ENCODE measurements around the gene MFN2. TPM values are rescaled to one million over a fixed set of nuclear protein-coding genes. Genes with fewer than 3 reads are reported as not detected.

Gene MFN2
- total and polyA plus RNA-seq, 2 of the 8 experiments (the other 6 are each of a cell fraction or from before 2014, with no cell fraction given) = 34.0 to 62.5 TPM

GRCh38 chr1:12059226-12059625 lies 79.0 kb downstream of the MFN2 start:
- H2BK120ac ChIP-seq (replicated peaks; ENCODE audit: low read depth, low read length) = no peak overlapping the region
- 0 out of 2 replicates have a peak overlapping the region, but pooled peaks have one; percentile 23 for H2BK12ac ChIP-seq (ENCODE audit: low read depth, low read length)
- CTCF ChIA-PET (ENCODE audit: partially characterized antibody) = interaction anchor here (0.8 to 1.3 kb wide), 2 partner anchors 10 to 65 kb away, joined by 3 to 4 read pairs; no protein-coding TSS in a partner anchor
- no peak overlapping the region for H2BK5ac ChIP-seq (ENCODE audit: low read depth, low read length)
- no peak overlapping the region for H2BK20ac ChIP-seq (ENCODE audit: low read length)
- no peak overlapping the region for H3K18ac ChIP-seq (ENCODE audit: extremely low read depth, low read length)
- FAIRE-seq (no peak), DNase-seq (ENCODE audit: low read depth in 1 of 2, low spot score in 2 of 2) (no peak)
- no peak overlapping the region for H3K4me2 ChIP-seq (ENCODE audit: insufficient read depth in 1 of 2, low read depth in 2 of 2, low read length in 2 of 2)
- H3K4me1 ChIP-seq (replicated peaks in 1 of 4; ENCODE audit: control insufficient read depth in 3 of 4, insufficient read depth in 4 of 4, low read length in 3 of 4) = peaks cover 0 to 15% (median 9%) of the 10 kb centered on the region in 4 experiments; a peak in 6 of 7 replicates
- peaks cover 10% of the 10 kb centered on the region; the same call in 1 of the 2 replicates for H3K23me2 ChIP-seq (ENCODE audit: low read depth, low read length)
- peaks cover 0 to 16% (median 11%) of the 10 kb centered on the region in 4 experiments; a peak in 6 of 7 replicates for H3K27me3 ChIP-seq (replicated peaks in 1 of 4; ENCODE audit: control insufficient read depth in 3 of 4, extremely low read depth in 1 of 4, insufficient read depth in 3 of 4, low read length in 3 of 4)
- H4K91ac ChIP-seq (replicated peaks; ENCODE audit: insufficient read length, low read length) = no peak overlapping the region
- H3K79me2 ChIP-seq (ENCODE audit: control insufficient read depth in 1 of 2, insufficient read depth in 2 of 2, low read length in 2 of 2) = peaks cover 0 to 8% of the 10 kb centered on the region in 2 experiments; a peak in 2 of 4 replicates
- no peak overlapping the region for H3K27ac ChIP-seq (ENCODE audit: low read depth, low read length)
- no peaks in the 10 kb centered on the region for H4K20me1 ChIP-seq (replicated peaks in 1 of 2; ENCODE audit: control insufficient read depth in 1 of 2, insufficient read depth in 2 of 2, low read length in 2 of 2)
- no peak overlapping the region for H2AFZ ChIP-seq (ENCODE audit: low read length)
- no peaks in the 10 kb centered on the region for H3K9me3 ChIP-seq (ENCODE audit: insufficient read depth in 2 of 2, low read depth in 1 of 2, low read length in 1 of 2)
- no peak overlapping the region for H2AK5ac ChIP-seq (ENCODE audit: low read depth, low read length)
- no peaks in the 10 kb centered on the region for H3K79me1 ChIP-seq (ENCODE audit: low read depth, low read length)
- H3K14ac ChIP-seq (ENCODE audit: insufficient read length) = no peak overlapping the region
- H4K5ac ChIP-seq (ENCODE audit: insufficient read length, low read depth, low read length) = no peak overlapping the region
- WGBS, 2 experiments (ENCODE audit: extremely low coverage in 1 of 2, insufficient coverage in 1 of 2, insufficient read length in 1 of 2, insufficient replicate concordance in 2 of 2, low coverage in 1 of 2, low lambda C conversion rate in 2 of 2, missing lambda C conversion rate in 1 of 2) = 78% methylated on average over 3 of the region's 3 CpGs; no CpG with 5 or more reads in 1 of the 2 experiments
- H3K36me3 ChIP-seq (ENCODE audit: control insufficient read depth in 2 of 4, insufficient read depth in 4 of 4, low read length in 3 of 4) = no peaks in the 10 kb centered on the region
- H3K4ac ChIP-seq (replicated peaks; ENCODE audit: insufficient read length, low read depth, low read length) = no peak overlapping the region
- H2BK15ac ChIP-seq (ENCODE audit: low read length) = no peak overlapping the region
- H3K23ac ChIP-seq (ENCODE audit: insufficient read length) = no peak overlapping the region
- H3K56ac ChIP-seq (replicated peaks; ENCODE audit: insufficient read length, low read depth, low read length) = no peak overlapping the region
- H3K4me3 ChIP-seq (ENCODE audit: extremely low read depth in 1 of 4, insufficient read depth in 2 of 4, low read depth in 3 of 4, low read length in 4 of 4) = no peak overlapping the region
- POLR2A ChIA-PET (ENCODE audit: partially characterized antibody) = interaction anchor here (1.1 to 2.0 kb wide), 2 partner anchors 9 to 17 kb away, joined by 3 to 5 read pairs; no protein-coding TSS in a partner anchor
- no peak overlapping the region for H3K9ac ChIP-seq (replicated peaks in 1 of 4; ENCODE audit: extremely low read depth in 1 of 4, low read depth in 3 of 4, low read length in 3 of 4)
- H4K8ac ChIP-seq (ENCODE audit: extremely low read depth, insufficient read depth, low read length) = no peak overlapping the region
- TF ChIP-seq RNF2 (IDR thresholded peaks at IDR 0.05; ENCODE audit: borderline replicate concordance, low read depth, low read length, missing control alignments, poor library complexity, severe bottlenecking) = no peak
- TF ChIP-seq SAP30 (IDR thresholded peaks at IDR 0.05; ENCODE audit: insufficient read depth, insufficient replicate concordance, low read length) = no peak
- TF ChIP-seq GTF2F1 (IDR thresholded peaks at IDR 0.05; ENCODE audit: borderline replicate concordance, low read depth, low read length) = no peak
- TF ChIP-seq TBP (IDR thresholded peaks at IDR 0.05; ENCODE audit: low read depth, low read length) = no peak
- no peak for TF ChIP-seq RFX5 (IDR thresholded peaks at IDR 0.05; ENCODE audit: borderline replicate concordance, low read depth, low read length)
- no peak for TF ChIP-seq SP2 (IDR thresholded peaks at IDR 0.05; ENCODE audit: low read length)
- TF ChIP-seq SP4 (IDR thresholded peaks at IDR 0.05; ENCODE audit: low read length) = no peak
- TF ChIP-seq KDM5A (IDR thresholded peaks at IDR 0.05; ENCODE audit: low read length) = no peak
- TF ChIP-seq ZNF274 (IDR thresholded peaks at IDR 0.05; ENCODE audit: borderline replicate concordance, extremely low read depth, low read length) = no peak
- no peak for TF ChIP-seq CTBP2 (IDR thresholded peaks at IDR 0.05; ENCODE audit: borderline replicate concordance, insufficient read depth, insufficient read length, low read length)
- no peak for TF ChIP-seq E2F6 (IDR thresholded peaks at IDR 0.05)
- TF ChIP-seq JUND (IDR thresholded peaks at IDR 0.05; ENCODE audit: low read length) = no peak
- TF ChIP-seq MAX (IDR thresholded peaks at IDR 0.05) = no peak

Data from H1 (cell line).